H1 (cell line): ENCODE measurements around the gene MIEF2. TPM values are rescaled to one million over a fixed set of nuclear protein-coding genes. Genes with fewer than 3 reads are reported as not detected.

Source experiments
- CTCF ChIA-PET: fragments of 300-600 bp; sonication (Branson Sonifier 250); formaldehyde crosslinking; loops from one replicate; lab custom pipeline; 2021; ENCODE audit not compliant: partially characterized antibody; lab: Charles Lee
- POLR2A ChIA-PET: fragments of 300-600 bp; sonication (Branson Sonifier 250); formaldehyde crosslinking; loops from one replicate; lab custom pipeline; 2021; ENCODE audit warnings: inconsistent platforms; ENCODE audit not compliant: partially characterized antibody; lab: Charles Lee
- DNase-seq, 2 experiments: peaks; one replicate each; pipeline versions ENCODE4 v3.0.0 to v3.0.0-alpha.2; 2010 to 2022; ENCODE audit warnings: low spot score in 2 of 2, low read depth in 1 of 2, mixed read lengths in 1 of 2
- FAIRE-seq: peaks from 2 replicates; lab custom pipeline; 2011; peaks lifted over from hg19 to GRCh38; lab: Jason Lieb, UNC
- H2AFZ ChIP-seq: 2 replicates; pipeline ENCODE4 v1.8.1; 2012; ENCODE audit warnings: low read length, inconsistent platforms
- H2AK5ac ChIP-seq: 2 replicates; pipeline ENCODE4 v1.6.1; 2013; ENCODE audit warnings: low read depth, low read length
- H2BK120ac ChIP-seq: replicated peaks from 2 replicates; pipeline ENCODE3; 2013; ENCODE audit warnings: low read depth, low read length, inconsistent platforms
- H2BK12ac ChIP-seq: 2 replicates; pipeline ENCODE4 v1.6.1; 2013; ENCODE audit warnings: low read depth, low read length
- H2BK15ac ChIP-seq: 2 replicates; pipeline ENCODE4 v1.6.1; 2013; ENCODE audit warnings: low read length
- H2BK20ac ChIP-seq: 2 replicates; pipeline ENCODE4 v1.6.1; 2013; ENCODE audit warnings: low read length
- H2BK5ac ChIP-seq: 2 replicates; pipeline ENCODE4 v1.6.1; 2013; ENCODE audit warnings: low read depth, low read length
- H3K14ac ChIP-seq: 2 replicates; pipeline ENCODE4 v1.6.1; 2013; ENCODE audit warnings: inconsistent platforms; ENCODE audit not compliant: insufficient read length
- H3K18ac ChIP-seq: 2 replicates; pipeline ENCODE4 v1.6.1; 2013; ENCODE audit warnings: low read length; ENCODE audit errors: extremely low read depth
- H3K23ac ChIP-seq: 2 replicates; pipeline ENCODE4 v1.6.1; 2013; ENCODE audit warnings: inconsistent platforms; ENCODE audit not compliant: insufficient read length
- H3K23me2 ChIP-seq: 2 replicates; pipeline ENCODE4 v1.6.1; 2013; ENCODE audit warnings: low read depth, low read length
- H3K27ac ChIP-seq: 2 replicates; pipeline ENCODE4 v1.6.1; 2011; ENCODE audit warnings: low read depth, low read length, inconsistent platforms
- H3K27me3 ChIP-seq, 4 experiments: replicated peaks in 1 of 4; 1 replicate in 1 of 4; 2 replicates in 3 of 4; pipeline versions ENCODE4 v1.6.1 to v1.8.1; 2011 to 2013; ENCODE audit warnings: low read length in 3 of 4, mild to moderate bottlenecking in 3 of 4, inconsistent platforms in 2 of 4, mixed read lengths in 2 of 4, moderate library complexity in 1 of 4; ENCODE audit not compliant: control insufficient read depth in 3 of 4, insufficient read depth in 3 of 4; ENCODE audit errors: extremely low read depth in 1 of 4
- H3K36me3 ChIP-seq, 4 experiments: 2 replicates each; pipeline versions ENCODE4 v1.6.1 to v1.8.1; 2011 to 2013; ENCODE audit warnings: mild to moderate bottlenecking in 4 of 4, low read length in 3 of 4, moderate library complexity in 2 of 4, control low read depth in 1 of 4, inconsistent platforms in 1 of 4; ENCODE audit not compliant: insufficient read depth in 4 of 4, control insufficient read depth in 2 of 4
- H3K4ac ChIP-seq: replicated peaks from 2 replicates; pipeline ENCODE3; 2013; ENCODE audit warnings: low read length, low read depth, mixed read lengths, inconsistent platforms; ENCODE audit not compliant: insufficient read length
- H3K4me1 ChIP-seq, 4 experiments: replicated peaks in 1 of 4; 1 replicate in 1 of 4; 2 replicates in 3 of 4; pipeline versions ENCODE4 v1.6.1 to v1.8.1; 2011 to 2013; ENCODE audit warnings: low read length in 3 of 4, inconsistent platforms in 2 of 4, mixed read lengths in 1 of 4; ENCODE audit not compliant: insufficient read depth in 4 of 4, control insufficient read depth in 3 of 4
- H3K4me2 ChIP-seq, 2 experiments: 2 replicates each; pipeline versions ENCODE4 v1.6.1 to v1.8.1; 2011 to 2013; ENCODE audit warnings: low read depth in 2 of 2, low read length in 2 of 2, control low read depth in 1 of 2, inconsistent platforms in 1 of 2, mild to moderate bottlenecking in 1 of 2; ENCODE audit not compliant: insufficient read depth in 1 of 2
- H3K4me3 ChIP-seq, 4 experiments: fragments of 200-600, 300-600 bp in 1 of 4; sonication (generic), shearing (Covaris generic), sonication (Bioruptor Twin) in 1 of 4; 2 replicates each; pipeline versions ENCODE4 v1.5.1 to v1.8.1; 2011 to 2016; ENCODE audit warnings: low read length in 4 of 4, low read depth in 3 of 4, control low read depth in 2 of 4, inconsistent platforms in 2 of 4, mild to moderate bottlenecking in 2 of 4, mixed read lengths in 1 of 4, moderate library complexity in 1 of 4; ENCODE audit not compliant: insufficient read depth in 2 of 4; ENCODE audit errors: extremely low read depth in 1 of 4
- H3K56ac ChIP-seq: replicated peaks from 2 replicates; pipeline ENCODE3; 2013; ENCODE audit warnings: low read depth, mild to moderate bottlenecking, mixed read lengths, low read length, inconsistent platforms; ENCODE audit not compliant: insufficient read length
- H3K79me1 ChIP-seq: 2 replicates; pipeline ENCODE4 v1.6.1; 2013; ENCODE audit warnings: low read depth, low read length, control low read depth
- H3K79me2 ChIP-seq, 2 experiments: 2 replicates each; pipeline versions ENCODE4 v1.6.1 to v1.8.1; 2012 to 2013; ENCODE audit warnings: low read length in 2 of 2, mild to moderate bottlenecking in 2 of 2, inconsistent platforms in 1 of 2; ENCODE audit not compliant: insufficient read depth in 2 of 2, control insufficient read depth in 1 of 2
- H3K9ac ChIP-seq, 4 experiments: replicated peaks in 1 of 4; 1 replicate in 1 of 4; 2 replicates in 3 of 4; pipeline versions ENCODE4 v1.6.1 to v1.8.1; 2011 to 2013; ENCODE audit warnings: low read depth in 3 of 4, low read length in 3 of 4, control low read depth in 2 of 4, mild to moderate bottlenecking in 2 of 4, moderate library complexity in 2 of 4, inconsistent platforms in 1 of 4; ENCODE audit errors: extremely low read depth in 1 of 4
- H3K9me3 ChIP-seq, 2 experiments: 2 replicates each; pipeline versions ENCODE4 v1.6.1 to v1.8.1; 2012 to 2013; ENCODE audit warnings: mild to moderate bottlenecking in 2 of 2, moderate library complexity in 2 of 2, control low read depth in 1 of 2, inconsistent platforms in 1 of 2, low read depth in 1 of 2, low read length in 1 of 2, mixed read lengths in 1 of 2; ENCODE audit not compliant: insufficient read depth in 2 of 2
- H4K20me1 ChIP-seq, 2 experiments: replicated peaks in 1 of 2; 2 replicates each; pipeline versions ENCODE3 to v1.8.1; 2011 to 2013; ENCODE audit warnings: inconsistent platforms in 2 of 2, low read length in 2 of 2, mild to moderate bottlenecking in 1 of 2; ENCODE audit not compliant: insufficient read depth in 2 of 2, control insufficient read depth in 1 of 2
- H4K5ac ChIP-seq: 2 replicates; pipeline ENCODE4 v1.6.1; 2013; ENCODE audit warnings: low read length, low read depth, mixed read lengths, inconsistent platforms; ENCODE audit not compliant: insufficient read length
- H4K8ac ChIP-seq: 2 replicates; pipeline ENCODE4 v1.8.0; 2013; ENCODE audit warnings: mild to moderate bottlenecking, moderate library complexity, low read length, inconsistent platforms; ENCODE audit not compliant: insufficient read depth; ENCODE audit errors: extremely low read depth
- H4K91ac ChIP-seq: replicated peaks from 2 replicates; pipeline ENCODE3; 2013; ENCODE audit warnings: low read length, mixed read lengths, inconsistent platforms; ENCODE audit not compliant: insufficient read length
- ATF2 ChIP-seq: IDR thresholded peaks from 2 replicates; pipeline ENCODE4 v1.6.1; 2012; ENCODE audit warnings: low read length, inconsistent platforms
- CHD2 ChIP-seq: IDR thresholded peaks from 2 replicates; pipeline ENCODE4 v1.6.1; 2012; ENCODE audit warnings: low read length, improper control_type of control experiment
- HDAC6 ChIP-seq: IDR thresholded peaks from one replicate; pipeline ENCODE4 v1.7.1; 2012; ENCODE audit warnings: low read depth, mild to moderate bottlenecking, inconsistent platforms, low read length, moderate library complexity
- KDM1A ChIP-seq: fragments of 200-600, 300-600 bp; sonication (generic); IDR thresholded peaks from 2 replicates; pipeline ENCODE4 v1.7.1; 2016; ENCODE audit warnings: mild to moderate bottlenecking, low read length, borderline replicate concordance
- KDM4A ChIP-seq: IDR thresholded peaks from one replicate; pipeline ENCODE4 v1.7.1; 2012; ENCODE audit warnings: low read depth, mild to moderate bottlenecking, moderate library complexity, low read length, inconsistent platforms; ENCODE audit not compliant: severe bottlenecking
- MAFK ChIP-seq: IDR thresholded peaks from 2 replicates; pipeline ENCODE4 v1.6.1; 2012; ENCODE audit warnings: low read depth, mild to moderate bottlenecking, improper control_type of control experiment, low read length
- POLR2A ChIP-seq, 2 experiments: IDR thresholded peaks; 1 replicate in 1 of 2; 2 replicates in 1 of 2; pipeline ENCODE4 v1.6.1; 2011; ENCODE audit warnings: low read depth in 2 of 2, low read length in 2 of 2, mild to moderate bottlenecking in 2 of 2; ENCODE audit errors: control extremely low read depth in 1 of 2
- POU5F1 ChIP-seq: IDR thresholded peaks from 2 replicates; pipeline ENCODE4 v1.6.1; 2011; ENCODE audit warnings: low read depth, mild to moderate bottlenecking, low read length, moderate library complexity
- RXRA ChIP-seq: IDR thresholded peaks from 2 replicates; pipeline ENCODE4 v1.6.1; 2011; ENCODE audit warnings: low read depth, mild to moderate bottlenecking, low read length, moderate library complexity; ENCODE audit not compliant: insufficient read depth
- WGBS, 2 experiments: shearing (Covaris generic) in 1 of 2; methylation state at CpG; one replicate each; pipeline versions ENCODE4 v1.1.6 to v1.1.7; 2013 to 2015; ENCODE audit warnings: low lambda C conversion rate in 2 of 2, mixed read lengths in 2 of 2, inconsistent platforms in 1 of 2, low coverage in 1 of 2, missing lambda C conversion rate in 1 of 2; ENCODE audit not compliant: insufficient replicate concordance in 2 of 2, insufficient coverage in 1 of 2, insufficient read length in 1 of 2; ENCODE audit errors: extremely low coverage in 1 of 2, missing lambda C conversion rate in 1 of 2; 5-methylcytosine and 5-hydroxymethylcytosine counted together
- polyA plus RNA-seq, 7 experiments: library from polyadenylated mRNA; depleted of rRNA in 3 of 7; stranded (reverse) in 5 of 7; unstranded in 2 of 7; fragments of >200 nt in 5 of 7; fragments of 200-250 nt in 2 of 7; gene quantifications; 1 replicate in 5 of 7; 2 replicates in 1 of 7; 4 replicates in 1 of 7; pipeline versions ENCODE4 v1.2.1 to v1.2.3, GENCODE V29; 2011 to 2013; ENCODE audit warnings: missing spikeins in 2 of 7, mixed read lengths in 2 of 7
- total RNA-seq: library from RNA; stranded (reverse); fragmentation: NEBNext Ultra II Directional; extraction: Animal tissue kit (Norgen Biotek cat#: 25700); gene quantifications from 2 replicates; pipeline ENCODE4 v1.2.1, GENCODE V29; 2021

MIEF2 gene
- total and polyA plus RNA-seq, 2 of the 8 experiments (the other 6 are each of a cell fraction or from before 2014, with no cell fraction given): 9.9 to 24.9 TPM

DNA sequence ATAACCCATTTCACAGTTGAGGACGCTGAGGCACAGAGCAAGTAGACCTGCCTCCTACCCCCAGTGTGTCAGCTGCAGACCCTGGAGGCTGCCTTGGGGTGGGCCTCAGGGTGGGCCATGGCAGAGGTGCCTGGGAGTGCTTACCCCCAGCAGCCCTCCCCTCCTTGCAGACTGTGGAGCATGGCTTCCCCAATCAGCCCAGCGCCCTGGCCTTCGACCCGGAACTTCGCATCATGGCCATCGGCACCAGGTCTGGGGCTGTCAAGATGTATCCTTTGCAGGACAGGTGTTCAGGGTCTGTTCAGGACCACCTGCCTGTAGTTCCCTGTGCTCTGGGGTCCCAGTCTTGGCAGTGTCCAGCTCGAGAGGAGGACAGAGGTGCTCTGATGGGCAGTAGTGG, 30.7 kb upstream of the MIEF2 start:
- H3K27ac ChIP-seq: no peak overlapping the region
- H4K5ac ChIP-seq: no peak overlapping the region
- H2BK15ac ChIP-seq: no peak overlapping the region
- no peak overlapping the region for H3K18ac ChIP-seq
- peaks cover 0 to 13% (median 6%) of the 10 kb centered on the region in 4 experiments; a peak in 5 of 7 replicates for H3K4me1 ChIP-seq
- H2AK5ac ChIP-seq: no peak overlapping the region
- H3K4ac ChIP-seq: no peak overlapping the region
- H2AFZ ChIP-seq: no peak overlapping the region
- ChIA-PET CTCF (interaction anchor here (0.5 to 8.4 kb wide), 5 partner anchors 14 to 780 kb away, joined by 3 to 76 read pairs (median 6); no protein-coding TSS in a partner anchor), POLR2A (interaction anchor here (0.6 to 3.6 kb wide), 7 partner anchors 11 to 47 kb away, joined by 3 to 14 read pairs (median 8); partner anchors contain the start of genes ALKBH5, FLII and MIEF2)
- no peak overlapping the region for H3K23ac ChIP-seq
- 96% methylated on average over 7 of the region's 7 CpGs; no CpG with 5 or more reads in 1 of the 2 experiments for WGBS, 2 experiments
- no peak overlapping the region for H2BK20ac ChIP-seq
- no peak overlapping the region for H2BK12ac ChIP-seq
- H2BK5ac ChIP-seq: no peak overlapping the region
- H4K8ac ChIP-seq: no peak overlapping the region
- H2BK120ac ChIP-seq: no peak overlapping the region
- TF ChIP-seq POLR2A (IDR thresholded peaks at IDR 0.05; ENCODE audit: control extremely low read depth in 1 of 2, low read depth in 2 of 2, low read length in 2 of 2) (no peak), HDAC6 (no peak), KDM4A (no peak), MAFK (no peak), RXRA (no peak), CHD2 (no peak), ATF2 (no peak), POU5F1 (no peak), KDM1A (no peak)
- H3K9me3 ChIP-seq: no peaks in the 10 kb centered on the region
- FAIRE-seq (no peak), DNase-seq (no peak)
- H3K9ac ChIP-seq: no peak overlapping the region
- H3K79me2 ChIP-seq: peaks cover 8 to 67% of the 10 kb centered on the region in 2 experiments
- H3K4me3 ChIP-seq: no peak overlapping the region
- H3K27me3 ChIP-seq: no peaks in the 10 kb centered on the region
- no peak overlapping the region for H3K56ac ChIP-seq
- H3K36me3 ChIP-seq: peaks cover 11 to 23% (median 12%) of the 10 kb centered on the region in 4 experiments; a peak in 6 of 8 replicates
- H4K20me1 ChIP-seq: peaks cover 17 to 31% of the 10 kb centered on the region in 2 experiments
- peaks cover 10% of the 10 kb centered on the region for H3K23me2 ChIP-seq
- peaks cover 50% of the 10 kb centered on the region for H3K79me1 ChIP-seq
- no peak overlapping the region for H3K4me2 ChIP-seq
- H3K14ac ChIP-seq: no peak overlapping the region
- no peak overlapping the region for H4K91ac ChIP-seq
